GM12872 (cell line): Measurements from ENCODE around the gene CX3CL1.

Experiments
- CTCF ChIP-seq: IDR thresholded peaks from 3 replicates; pipeline ENCODE4 v1.5.1; 2011; ENCODE audit warnings: low read depth, mild to moderate bottlenecking, low read length, moderate library complexity; ENCODE audit not compliant: insufficient read depth

Gene CX3CL1

GRCh38 chr16:57372372-57373116 lies at the start of gene CX3CL1:
Gene CX3CL1 (plus strand): TSS chr16:57372490. CDS start chr16:57372569, 79 bp downstream.
- no peak for TF ChIP-seq CTCF

GRCh38 chr16:57324749-57325148 lies 47.5 kb upstream of the CX3CL1 start:
- TF ChIP-seq CTCF: no peak

GRCh38 chr16:57325458-57325857 lies 46.8 kb upstream of the CX3CL1 start:
- no peak for TF ChIP-seq CTCF

GRCh38 chr16:57329718-57330327 lies 42.5 kb upstream of the CX3CL1 start:
- TF ChIP-seq CTCF: no peak

- no peak for TF ChIP-seq CTCF
Observed at GRCh38 chr16:57331355-57331754, 40.9 kb upstream of the CX3CL1 start.

GRCh38 chr16:57333402-57333801 lies 38.9 kb upstream of the CX3CL1 start:
- TF ChIP-seq CTCF: no peak

GRCh38 chr16:57335366-57335765 lies 36.9 kb upstream of the CX3CL1 start:
- no peak for TF ChIP-seq CTCF
